Lung (tissue), 12 donors: ENCODE measurements around the gene PRRX2. TPM values are rescaled to one million over a fixed set of nuclear protein-coding genes. Genes with fewer than 3 reads are reported as not detected.

ENCODE experiments used
- ATAC-seq: fragments of 200-7000 bp; cut with Tn5 transposase; one replicate; pipeline ENCODE4 v1.9.1; 2020; ENCODE audit warnings: moderate number of reproducible peaks; ENCODE audit not compliant: insufficient read depth, low FRiP score
- DNase-seq, 3 donors: peaks; one replicate each; pipeline ENCODE4 v3.0.0-alpha.2; 2013 to 2017
- H3K27ac ChIP-seq, 2 donors: one replicate each; pipeline ENCODE4 v1.5.1; 2013; ENCODE audit warnings: mild to moderate bottlenecking in 2 of 2, moderate library complexity in 2 of 2, control low read depth in 1 of 2, inconsistent platforms in 1 of 2, low read depth in 1 of 2, low read length in 1 of 2
- H3K27me3 ChIP-seq, 3 donors: one replicate each; pipeline ENCODE4 v1.5.1; 2013; ENCODE audit warnings: low read length in 2 of 3; ENCODE audit not compliant: control insufficient read depth in 3 of 3, insufficient read depth in 3 of 3
- H3K36me3 ChIP-seq, 4 donors: one replicate each; pipeline ENCODE4 v1.5.1; 2013; ENCODE audit warnings: low read length in 4 of 4, mild to moderate bottlenecking in 1 of 4, moderate library complexity in 1 of 4; ENCODE audit not compliant: control insufficient read depth in 4 of 4, insufficient read depth in 4 of 4
- H3K4me1 ChIP-seq, 5 donors: one replicate each; pipeline ENCODE4 v1.5.1; 2013; ENCODE audit warnings: low read length in 5 of 5, mild to moderate bottlenecking in 2 of 5, moderate library complexity in 1 of 5; ENCODE audit not compliant: control insufficient read depth in 5 of 5, insufficient read depth in 5 of 5
- H3K4me3 ChIP-seq: one replicate; pipeline ENCODE4 v1.5.1; 2013; ENCODE audit warnings: mild to moderate bottlenecking, control low read depth, moderate library complexity
- H3K9ac ChIP-seq, 2 donors: one replicate each; pipeline ENCODE4 v1.5.1; 2013; ENCODE audit warnings: low read length in 2 of 2, control low read depth in 1 of 2; ENCODE audit not compliant: insufficient read depth in 1 of 2
- H3K9me3 ChIP-seq, 4 donors: one replicate each; pipeline ENCODE4 v1.5.1; 2013; ENCODE audit warnings: low read length in 3 of 4, mild to moderate bottlenecking in 1 of 4, moderate library complexity in 1 of 4; ENCODE audit not compliant: control insufficient read depth in 4 of 4, insufficient read depth in 3 of 4
- WGBS, 2 donors: extraction: QIAGEN DNeasy Blood & Tissue Kit; methylation state at CpG; one replicate each; pipeline ENCODE4 v1.1.7; 2013; 5-methylcytosine and 5-hydroxymethylcytosine counted together
- polyA plus RNA-seq, 2 donors: library from polyadenylated mRNA; stranded (reverse); fragments of 200-250 nt; gene quantifications; one replicate each; pipeline ENCODE4 v1.2.1, GENCODE V29; 2013
- total RNA-seq, 2 donors: library from RNA; depleted of rRNA in 1 of 2; stranded (reverse); fragments of >200 nt in 1 of 2; gene quantifications; one replicate each; pipeline ENCODE4 v1.2.1, GENCODE V29; 2014 to 2021
- TF ChIP-seq, protein P1 (sequence below): IDR thresholded peaks from 2 replicates; pipeline ENCODE4 v1.5.1; 2012; ENCODE audit warnings: mild to moderate bottlenecking; ENCODE audit errors: control extremely low read depth, extremely low read depth
- donor health status: control.
- donor health status: control.
- donor health status: Bipolar disorder and iron deficiency.
- donor health status: healthy.
- donor health status: DM: yes; HTN: yes; CAD: no.

Gene PRRX2
- total and polyA plus RNA-seq, 4 donors: 2.2 to 3.8 (median 3.5) TPM

DNA sequence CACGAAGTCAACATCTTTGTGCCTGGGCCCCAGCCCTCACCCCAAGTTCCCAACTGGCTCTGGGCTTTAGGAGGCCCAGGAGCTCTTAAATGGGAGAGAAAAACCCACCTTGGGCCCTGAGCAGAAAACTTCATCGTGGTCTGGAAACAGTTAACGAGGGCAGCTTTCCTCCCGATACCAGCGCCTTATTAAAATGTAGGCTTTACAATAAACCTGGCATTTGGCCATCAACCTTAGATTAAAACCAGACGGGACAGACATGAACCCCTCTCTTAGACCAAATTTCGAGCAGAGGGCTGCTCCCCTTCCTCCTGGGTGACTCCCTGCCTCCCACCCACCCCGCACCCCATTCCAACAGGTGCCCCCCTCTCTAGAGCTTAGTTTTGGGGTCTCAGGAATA lies 39.4 kb downstream of the PRRX2 start:
- no peak overlapping the region for H3K9ac ChIP-seq
- ATAC-seq: no peak
- 73 to 84% methylated on average over 8 of the region's 8 CpGs for WGBS, 2 donors

DNA sequence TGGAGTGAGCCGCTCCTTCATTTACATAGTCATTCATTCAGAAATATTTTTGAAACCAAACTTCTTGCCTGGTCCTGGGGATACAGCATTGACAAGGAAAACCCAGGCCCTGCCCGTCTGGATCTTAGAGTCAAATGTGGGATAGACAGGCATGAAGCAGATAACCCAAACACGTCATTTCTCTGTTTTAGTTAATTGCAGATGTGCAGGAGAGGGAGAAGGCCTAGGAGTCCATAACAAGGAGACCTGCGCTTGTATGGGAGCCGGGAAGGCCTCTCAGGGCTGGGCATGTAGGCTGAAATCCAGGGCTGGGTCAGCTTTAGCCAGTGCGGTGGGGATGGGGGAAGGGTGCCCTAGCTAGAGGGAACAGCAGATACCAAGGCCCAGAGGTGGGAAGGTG lies 43.3 kb downstream of the PRRX2 start:
- no peaks in the 10 kb centered on the region for H3K36me3 ChIP-seq
- no peak overlapping the region for H3K4me3 ChIP-seq
- DNase-seq: no peak
- 79 to 87% methylated on average over 6 of the region's 6 CpGs for WGBS, 2 donors
- no peaks in the 10 kb centered on the region for H3K27me3 ChIP-seq
- H3K9ac ChIP-seq: no peak overlapping the region
- H3K9me3 ChIP-seq: no peaks in the 10 kb centered on the region
- peaks cover 0 to 22% (median 0%) of the 10 kb centered on the region in 5 donors for H3K4me1 ChIP-seq
- no peak overlapping the region for H3K27ac ChIP-seq
- no peak for ATAC-seq
- TF ChIP-seq, protein P1, sequence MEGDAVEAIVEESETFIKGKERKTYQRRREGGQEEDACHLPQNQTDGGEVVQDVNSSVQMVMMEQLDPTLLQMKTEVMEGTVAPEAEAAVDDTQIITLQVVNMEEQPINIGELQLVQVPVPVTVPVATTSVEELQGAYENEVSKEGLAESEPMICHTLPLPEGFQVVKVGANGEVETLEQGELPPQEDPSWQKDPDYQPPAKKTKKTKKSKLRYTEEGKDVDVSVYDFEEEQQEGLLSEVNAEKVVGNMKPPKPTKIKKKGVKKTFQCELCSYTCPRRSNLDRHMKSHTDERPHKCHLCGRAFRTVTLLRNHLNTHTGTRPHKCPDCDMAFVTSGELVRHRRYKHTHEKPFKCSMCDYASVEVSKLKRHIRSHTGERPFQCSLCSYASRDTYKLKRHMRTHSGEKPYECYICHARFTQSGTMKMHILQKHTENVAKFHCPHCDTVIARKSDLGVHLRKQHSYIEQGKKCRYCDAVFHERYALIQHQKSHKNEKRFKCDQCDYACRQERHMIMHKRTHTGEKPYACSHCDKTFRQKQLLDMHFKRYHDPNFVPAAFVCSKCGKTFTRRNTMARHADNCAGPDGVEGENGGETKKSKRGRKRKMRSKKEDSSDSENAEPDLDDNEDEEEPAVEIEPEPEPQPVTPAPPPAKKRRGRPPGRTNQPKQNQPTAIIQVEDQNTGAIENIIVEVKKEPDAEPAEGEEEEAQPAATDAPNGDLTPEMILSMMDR: no peak

More for the DNA sequence above, 39.4 kb downstream of the PRRX2 start:
- no peak overlapping the region for H3K4me3 ChIP-seq
- H3K27ac ChIP-seq: no peak overlapping the region
- peaks cover 0 to 22% (median 9%) of the 10 kb centered on the region in 5 donors for H3K4me1 ChIP-seq
- H3K27me3 ChIP-seq: peaks cover 0 to 2% (median 0%) of the 10 kb centered on the region in 3 donors
- no peaks in the 10 kb centered on the region for H3K9me3 ChIP-seq
- peak in 1 of 3 donors; percentile 27 for DNase-seq
- no peaks in the 10 kb centered on the region for H3K36me3 ChIP-seq
- TF ChIP-seq, protein P1: no peak

DNA sequence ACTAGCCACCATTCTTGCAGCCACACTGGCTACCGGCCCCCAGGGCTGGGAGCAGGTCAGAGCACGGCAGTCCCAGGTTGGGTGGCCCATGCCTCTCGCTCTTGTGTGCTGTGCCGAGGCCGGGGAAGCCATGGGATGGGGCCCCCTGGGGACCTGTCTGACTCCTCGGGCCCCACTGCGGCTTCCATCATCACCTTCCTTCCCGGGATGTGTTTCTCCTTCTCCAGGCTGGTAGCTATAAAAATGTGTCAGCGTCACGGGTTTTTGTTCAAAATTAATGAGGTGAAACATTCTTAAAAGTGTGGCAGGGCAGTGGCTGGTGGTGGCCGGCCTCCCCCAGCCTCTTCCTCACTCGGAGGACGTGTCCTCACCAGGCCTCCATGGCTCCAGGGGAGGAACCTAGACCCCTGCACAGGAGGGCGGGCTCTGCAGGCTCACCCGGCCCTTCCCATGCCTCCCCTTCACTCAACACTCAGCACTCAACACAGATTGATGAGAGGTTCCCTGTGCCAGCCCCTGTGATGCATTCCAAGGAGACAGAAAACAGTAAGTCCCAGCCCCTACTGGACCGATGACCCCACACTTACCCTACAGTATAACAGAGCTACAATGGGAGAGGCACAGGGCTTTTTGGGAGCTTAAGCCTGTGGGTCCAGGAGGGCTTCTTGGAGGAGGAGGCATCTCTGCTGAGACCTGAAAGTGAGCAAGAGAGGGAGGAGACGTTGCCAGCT lies 44.2 kb downstream of the PRRX2 start:
- DNase-seq: no peak
- TF ChIP-seq, protein P1: no peak
- H3K4me3 ChIP-seq: no peak overlapping the region
- 83 to 88% methylated on average over 17 of the region's 17 CpGs for WGBS, 2 donors
- H3K4me1 ChIP-seq: peaks cover 0 to 21% (median 0%) of the 10 kb centered on the region in 5 donors
- H3K27me3 ChIP-seq: no peaks in the 10 kb centered on the region
- H3K9me3 ChIP-seq: no peaks in the 10 kb centered on the region
- no peak for ATAC-seq
- no peak overlapping the region for H3K27ac ChIP-seq
- H3K9ac ChIP-seq: no peak overlapping the region
- H3K36me3 ChIP-seq: no peaks in the 10 kb centered on the region

DNA sequence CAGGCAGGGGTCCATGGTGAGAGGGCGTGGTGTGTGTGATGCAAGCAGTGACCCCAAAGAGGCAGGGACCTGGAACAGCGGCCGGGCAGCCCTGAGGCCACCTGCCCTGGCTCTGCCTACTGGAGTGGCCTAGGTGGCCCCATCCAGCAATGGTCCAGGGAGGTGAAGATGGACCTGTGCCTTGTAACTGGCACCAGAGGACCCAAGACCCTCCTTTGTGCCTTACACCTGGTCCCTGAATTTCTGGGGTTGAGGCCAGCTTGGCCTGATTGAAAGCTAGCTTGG lies 44.7 kb downstream of the PRRX2 start:
- DNase-seq (no peak), ATAC-seq (no peak)
- WGBS, 2 donors: 97 to 100% methylated on average over 3 of the region's 3 CpGs
- TF ChIP-seq, protein P1: no peak
- no peak overlapping the region for H3K4me3 ChIP-seq
- H3K4me1 ChIP-seq: peaks cover 0 to 20% (median 0%) of the 10 kb centered on the region in 5 donors
- H3K36me3 ChIP-seq: no peaks in the 10 kb centered on the region
- H3K27ac ChIP-seq: no peak overlapping the region
- no peak overlapping the region for H3K9ac ChIP-seq
- no peaks in the 10 kb centered on the region for H3K9me3 ChIP-seq
- no peaks in the 10 kb centered on the region for H3K27me3 ChIP-seq
